NCI-H2029 (cell line): ENCODE data around the gene KDELR3.
A peak's percentile ranks its signal among the peaks of the same experiment; 100 is the strongest.

Experiments used
- DNase-seq: peaks from one replicate; lab custom pipeline; 2025; lab: John Stamatoyannopoulos, UW

Gene KDELR3

DNA sequence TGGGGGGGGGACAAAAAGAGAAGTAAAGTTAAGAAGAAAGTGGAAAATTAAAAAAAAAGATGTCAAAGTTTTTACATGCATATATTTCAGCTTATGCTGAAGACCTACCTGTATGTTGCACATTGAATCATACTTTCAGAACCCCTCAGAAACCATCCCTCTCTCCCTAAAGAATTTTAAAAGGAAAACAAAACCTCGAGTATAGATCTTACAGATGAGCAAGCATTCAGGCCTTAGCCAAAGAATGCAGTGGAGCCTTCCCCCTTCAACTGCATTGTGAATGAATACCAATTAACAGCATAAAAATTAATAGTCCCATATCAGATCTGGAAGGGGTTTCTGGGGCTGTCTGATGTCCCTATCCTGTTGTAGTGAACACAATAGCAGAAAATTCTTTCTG, 16.3 kb downstream of the KDELR3 start:
- no peak for DNase-seq

DNA sequence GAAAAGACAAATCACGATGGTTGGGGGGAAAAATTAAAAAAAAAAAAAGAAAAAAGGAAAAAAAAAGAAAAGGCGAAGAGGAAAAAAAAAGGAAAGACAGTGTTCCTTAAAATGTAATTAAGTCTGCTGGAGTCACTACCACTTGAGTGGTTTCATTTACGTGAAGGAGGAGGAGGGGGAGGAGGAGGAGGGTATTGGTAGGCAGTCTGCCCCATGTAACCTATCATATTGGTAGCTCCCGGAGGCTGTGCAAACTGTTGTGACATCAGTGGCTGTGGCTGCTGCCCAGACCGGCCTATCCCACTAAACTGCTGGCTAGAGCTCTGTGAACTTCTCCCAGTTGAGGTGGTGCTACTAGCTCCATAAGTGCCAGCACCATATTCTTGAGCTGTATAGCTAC, 17.9 kb downstream of the KDELR3 start:
- DNase-seq, result no peak

DNA sequence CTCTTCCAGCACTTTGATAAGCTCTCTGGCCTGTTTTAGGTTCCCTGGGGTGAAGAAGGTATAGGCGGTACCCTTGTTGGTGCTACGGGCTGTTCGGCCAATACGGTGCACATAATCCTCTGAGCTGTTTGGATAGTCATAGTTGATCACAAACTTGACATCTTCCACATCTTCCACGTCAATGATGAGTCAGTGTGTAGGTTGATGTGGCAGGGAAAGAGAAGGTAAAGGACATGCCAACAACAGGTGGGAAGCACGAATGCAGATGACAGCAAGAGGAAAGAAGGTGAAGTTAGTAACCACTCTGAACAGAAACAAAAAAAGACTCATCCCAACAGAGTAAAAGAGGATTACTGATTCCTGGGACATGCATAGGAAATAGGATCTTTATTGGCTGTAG, 20.1 kb downstream of the KDELR3 start:
- DNase-seq, result no peak

GRCh38 chr22:38489142-38489541, 21.2 kb downstream of the KDELR3 start:
- DNase-seq, result no peak

DNA sequence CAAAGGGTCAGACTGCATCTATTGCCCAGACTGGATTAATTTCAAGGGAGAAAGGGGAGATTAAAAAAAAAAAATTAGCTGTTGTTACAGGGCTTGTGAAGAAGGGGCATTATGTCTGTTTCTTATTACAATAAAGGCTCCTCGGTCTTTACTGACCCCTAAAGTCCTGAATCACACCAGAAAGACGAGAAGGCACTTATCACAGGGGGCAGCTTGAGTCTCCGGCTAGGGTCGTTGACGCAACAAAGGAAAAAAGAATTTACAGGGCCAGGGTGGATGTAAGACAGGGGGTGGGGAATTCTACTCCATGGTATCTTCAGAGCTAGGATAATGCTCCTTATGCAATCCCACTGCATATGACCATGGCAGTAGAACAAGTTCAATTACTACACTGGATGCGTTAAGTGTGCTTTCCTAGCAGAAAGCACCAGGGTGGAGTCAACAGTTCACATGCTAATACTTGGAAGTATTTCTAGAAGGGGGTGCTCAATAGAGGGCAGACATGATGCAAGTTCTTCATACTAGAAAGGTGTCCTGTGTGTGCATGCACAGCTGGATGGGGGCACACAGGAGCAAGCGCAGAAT, 21.8 kb downstream of the KDELR3 start:
- DNase-seq, result no peak

DNA sequence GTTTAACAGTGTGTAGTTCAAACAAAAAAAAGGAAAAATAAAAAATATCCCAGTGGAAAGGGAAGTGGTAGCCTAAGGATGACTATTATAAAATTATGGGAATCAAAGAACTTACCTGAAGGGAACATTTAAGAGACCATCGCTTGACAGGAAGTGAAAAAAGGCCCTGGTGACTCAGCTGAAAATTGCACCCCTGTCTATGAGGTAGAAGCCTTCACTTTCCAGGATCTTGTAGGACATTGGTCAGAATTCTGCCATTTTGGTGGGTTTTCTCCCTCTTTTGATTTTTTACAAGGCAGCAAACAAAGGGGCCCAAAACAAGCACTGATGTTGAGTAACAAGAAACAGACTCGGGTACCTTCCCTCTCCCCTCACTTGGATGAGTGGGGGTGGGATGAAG, 22.6 kb downstream of the KDELR3 start:
- DNase-seq, result no peak

GRCh38 chr22:38490915-38491314, 23.0 kb downstream of the KDELR3 start:
- DNase-seq, result no peak

- DNase-seq, result no peak
Measured at GRCh38 chr22:38491707-38492348, 23.9 kb downstream of the KDELR3 start.

GRCh38 chr22:38494498-38494897, 26.6 kb downstream of the KDELR3 start:
- DNase-seq, result no peak

DNA sequence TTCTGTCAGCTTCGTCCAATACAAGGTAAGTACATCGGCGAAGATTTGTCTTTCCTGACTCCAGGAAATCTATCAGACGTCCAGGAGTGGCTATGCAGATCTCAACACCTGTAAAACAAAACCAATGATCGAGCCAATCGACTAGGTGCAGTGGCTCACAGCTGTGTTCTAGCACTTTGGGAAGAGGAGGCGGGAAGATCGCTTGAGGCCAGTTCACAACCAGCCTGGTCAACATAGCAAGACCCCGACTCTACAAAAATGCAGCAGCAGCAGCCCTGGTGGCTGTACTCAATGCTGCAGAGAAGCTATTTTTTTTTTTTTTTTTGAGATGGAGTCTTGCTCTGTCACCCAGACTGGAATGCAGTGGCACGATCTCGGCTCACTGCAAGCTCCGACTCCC, 27.0 kb downstream of the KDELR3 start:
- no peak for DNase-seq

DNA sequence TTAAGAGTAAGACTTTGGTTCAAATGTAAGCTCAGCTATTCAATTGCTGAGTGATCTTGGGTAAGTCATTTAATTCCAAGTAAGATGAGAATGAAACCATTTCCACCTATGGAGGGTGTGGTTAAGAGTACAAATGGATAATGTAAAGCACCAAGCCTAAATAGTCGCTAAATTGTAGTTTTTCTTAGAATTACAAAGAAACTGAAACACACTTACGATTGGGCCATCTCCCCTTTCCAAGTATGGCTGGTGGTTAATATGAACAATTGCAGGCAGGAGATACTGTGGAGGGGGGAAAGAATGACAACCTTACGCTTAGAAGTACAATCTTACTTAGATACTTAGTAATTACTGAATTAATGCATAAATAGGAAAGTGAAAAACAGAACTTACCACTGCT, 30.0 kb downstream of the KDELR3 start:
- DNase-seq, result no peak

DNA sequence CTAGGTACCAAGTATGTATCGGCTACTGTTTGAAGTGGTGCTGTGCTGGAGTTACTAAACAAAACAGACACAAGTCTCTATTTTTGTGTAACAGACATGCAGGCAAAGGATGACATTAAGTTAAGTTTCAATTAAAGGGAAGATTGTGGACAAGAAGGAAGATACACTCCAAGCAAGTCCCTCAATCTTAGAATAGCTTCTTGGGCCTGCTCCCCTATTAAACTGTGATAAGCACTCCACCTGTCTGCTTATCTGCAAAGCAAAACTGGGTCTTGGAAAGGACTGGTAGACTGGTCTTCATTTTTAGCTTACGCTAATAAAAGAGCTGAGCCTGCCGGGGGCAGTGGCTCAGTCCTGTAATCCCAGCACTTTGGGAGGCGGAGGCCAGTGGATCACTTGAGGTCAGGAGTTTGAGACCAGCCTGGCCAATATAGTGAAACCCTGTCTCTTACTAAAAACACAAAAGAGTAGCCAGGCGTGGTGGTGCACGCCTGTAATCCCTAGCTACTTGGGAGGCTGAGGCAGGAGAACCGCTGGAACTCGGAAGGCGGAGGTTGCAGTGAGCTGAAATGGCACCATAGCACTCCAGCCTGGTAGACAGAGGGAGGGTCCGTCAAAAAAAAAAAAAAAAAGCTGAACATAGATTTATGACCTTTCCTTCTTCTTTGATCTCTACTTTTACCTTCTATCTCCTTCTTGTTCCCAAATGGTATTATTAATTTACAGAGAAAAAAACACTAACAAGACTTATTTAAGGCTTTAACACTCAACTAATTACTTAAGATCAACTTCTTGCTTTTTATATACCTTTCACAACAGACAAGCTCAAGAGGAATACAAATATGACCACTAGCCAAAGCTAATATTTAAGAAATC, 34.1 kb downstream of the KDELR3 start:
- DNase-seq, result no peak

GRCh38 chr22:38503021-38503420, 35.1 kb downstream of the KDELR3 start:
- no peak for DNase-seq

DNA sequence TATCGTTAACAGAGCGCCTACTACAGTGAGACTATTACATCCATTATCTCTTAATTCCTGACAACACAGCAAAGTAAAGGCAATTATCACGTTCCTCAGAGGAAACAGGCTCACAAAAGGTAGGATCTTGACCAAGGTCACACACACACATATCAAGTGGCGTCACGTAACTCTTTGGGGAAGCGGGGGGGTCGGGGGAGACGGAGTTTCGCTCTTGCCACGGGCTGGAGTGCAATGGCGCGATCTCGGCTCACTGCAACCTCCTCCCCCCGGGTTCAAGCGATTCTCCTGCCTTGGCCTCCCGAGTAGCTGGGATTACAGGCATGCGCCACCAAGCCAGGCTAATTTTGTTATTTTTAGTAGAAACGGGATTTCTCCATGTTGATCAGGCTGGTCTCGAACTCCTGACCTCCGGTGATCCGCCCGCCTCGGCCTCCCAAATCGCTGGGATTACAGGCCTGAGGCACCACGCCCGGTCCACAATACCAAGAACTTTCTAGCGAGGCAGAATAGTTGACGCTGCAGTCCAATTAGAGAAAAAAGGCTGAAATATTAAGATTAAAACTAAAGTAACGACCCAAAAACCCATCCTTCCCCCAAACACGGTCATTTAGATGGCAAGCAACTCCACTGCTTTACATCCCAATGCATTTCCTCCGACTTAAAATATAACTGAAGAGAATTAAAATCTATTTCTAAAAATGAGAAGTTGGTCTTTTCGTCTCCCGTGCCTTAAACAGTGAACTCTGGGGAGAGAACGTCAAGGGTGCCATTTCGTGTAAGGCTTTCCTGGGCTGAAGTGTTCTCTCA, 37.0 kb downstream of the KDELR3 start:
- DNase-seq, result peak; percentile 41

GRCh38 chr22:38505541-38506117, 37.7 kb downstream of the KDELR3 start:
- DNase-seq, result peak; percentile 49

DNA sequence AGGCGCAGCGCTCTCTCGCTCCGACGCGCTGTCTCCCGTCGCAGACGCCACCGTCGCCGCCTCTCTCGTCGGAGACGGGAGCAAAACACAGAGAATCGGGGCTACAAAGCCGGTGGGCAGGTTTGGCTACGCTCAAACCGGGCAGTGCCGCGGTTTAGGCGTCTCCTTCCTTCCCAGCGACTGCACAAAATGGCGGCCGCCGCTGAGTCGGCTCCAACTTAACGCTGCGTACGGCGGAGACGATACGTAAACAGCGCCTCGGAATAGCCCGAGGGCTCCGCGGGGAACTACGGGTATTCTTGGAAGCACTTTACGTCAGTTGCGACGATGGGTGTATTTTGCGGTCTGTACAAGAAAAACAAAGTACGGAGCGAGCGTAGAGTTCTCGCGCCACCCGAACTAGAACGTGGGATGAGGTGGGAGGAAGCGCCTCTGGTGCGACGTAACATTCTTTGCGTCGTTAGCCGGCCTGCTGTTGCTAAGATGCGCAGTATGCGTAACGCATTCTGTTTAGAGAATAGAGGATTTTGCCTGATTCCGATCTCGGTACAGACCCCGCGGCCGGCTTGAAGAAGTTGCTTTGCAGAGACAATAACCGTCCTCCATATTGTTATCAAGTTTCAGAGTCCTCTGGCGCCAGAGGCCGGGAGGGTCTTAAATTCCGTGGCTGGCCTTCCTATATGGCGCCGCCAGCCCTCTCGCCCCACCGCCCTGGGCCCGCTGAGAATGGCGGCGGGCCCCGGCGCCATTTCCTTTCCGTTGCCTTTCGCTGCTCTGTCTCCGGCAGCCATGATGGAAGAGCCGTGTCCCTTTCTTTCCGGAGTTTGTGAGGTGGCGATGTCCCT, 38.4 kb downstream of the KDELR3 start, which contains the start of gene DDX17:
TSS of gene DDX17 (minus strand) at position 194 of the 845 bp plus-strand sequence.
- DNase-seq, result peak; percentile 93

DNA sequence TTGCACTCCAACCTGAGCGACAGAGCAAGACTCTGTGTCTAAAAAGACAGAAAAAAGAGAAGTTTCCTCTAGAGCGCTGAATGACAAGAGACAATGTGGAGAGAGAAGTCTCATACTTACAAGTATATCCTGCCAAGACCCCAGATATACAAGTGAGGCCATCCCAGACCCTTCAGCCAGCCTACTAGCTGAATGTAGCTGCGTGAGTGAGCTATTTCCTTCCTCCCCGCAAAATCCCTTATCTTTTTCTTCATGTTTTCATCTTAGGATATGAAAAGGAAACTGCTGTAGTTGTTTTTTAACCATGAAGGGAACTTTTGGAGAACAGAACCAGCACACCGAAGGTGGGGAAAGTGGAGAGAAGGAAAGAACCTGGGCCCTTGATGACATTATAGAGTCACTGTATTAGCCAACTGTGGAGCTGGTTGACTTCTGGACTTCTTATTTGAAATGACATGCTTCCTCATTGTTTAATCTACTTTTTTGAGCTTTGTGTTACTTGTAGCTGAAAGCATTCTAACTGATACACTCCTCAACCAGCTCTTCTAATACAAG, 42.6 kb downstream of the KDELR3 start:
- no peak for DNase-seq

DNA sequence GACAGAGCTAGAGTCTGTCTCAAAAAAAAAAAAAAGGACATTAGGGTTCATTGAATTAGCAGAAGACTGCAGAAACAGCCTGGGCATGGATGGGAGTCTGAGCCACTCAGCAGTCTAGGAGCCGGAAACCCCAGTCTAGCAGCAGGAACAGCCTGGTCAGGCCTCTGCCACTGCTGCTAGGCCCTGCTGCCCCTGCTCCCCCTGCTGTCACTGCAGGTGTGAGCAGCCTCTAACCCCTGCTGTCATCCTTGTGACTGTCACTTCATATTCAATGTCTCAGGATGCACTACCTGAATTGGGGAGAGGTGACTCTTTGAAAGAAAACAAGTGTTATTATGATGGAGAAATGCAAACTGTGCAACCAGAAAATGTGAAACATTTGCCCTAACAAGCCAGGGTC, 45.2 kb downstream of the KDELR3 start:
- DNase-seq, result no peak

GRCh38 chr22:38518620-38519019, 50.7 kb downstream of the KDELR3 start:
- DNase-seq, result no peak

- DNase-seq, result no peak
Measured at GRCh38 chr22:38519453-38520250, 51.8 kb downstream of the KDELR3 start.
